GM19193 (cell line): ENCODE results near the gene JPH2.

Experiments used
- POLR2A ChIP-seq: IDR thresholded peaks from 4 replicates; pipeline ENCODE4 v1.6.1; 2011; ENCODE audit not compliant: insufficient read depth, insufficient read length; ENCODE audit errors: extremely low read depth

The JPH2 gene

DNA sequence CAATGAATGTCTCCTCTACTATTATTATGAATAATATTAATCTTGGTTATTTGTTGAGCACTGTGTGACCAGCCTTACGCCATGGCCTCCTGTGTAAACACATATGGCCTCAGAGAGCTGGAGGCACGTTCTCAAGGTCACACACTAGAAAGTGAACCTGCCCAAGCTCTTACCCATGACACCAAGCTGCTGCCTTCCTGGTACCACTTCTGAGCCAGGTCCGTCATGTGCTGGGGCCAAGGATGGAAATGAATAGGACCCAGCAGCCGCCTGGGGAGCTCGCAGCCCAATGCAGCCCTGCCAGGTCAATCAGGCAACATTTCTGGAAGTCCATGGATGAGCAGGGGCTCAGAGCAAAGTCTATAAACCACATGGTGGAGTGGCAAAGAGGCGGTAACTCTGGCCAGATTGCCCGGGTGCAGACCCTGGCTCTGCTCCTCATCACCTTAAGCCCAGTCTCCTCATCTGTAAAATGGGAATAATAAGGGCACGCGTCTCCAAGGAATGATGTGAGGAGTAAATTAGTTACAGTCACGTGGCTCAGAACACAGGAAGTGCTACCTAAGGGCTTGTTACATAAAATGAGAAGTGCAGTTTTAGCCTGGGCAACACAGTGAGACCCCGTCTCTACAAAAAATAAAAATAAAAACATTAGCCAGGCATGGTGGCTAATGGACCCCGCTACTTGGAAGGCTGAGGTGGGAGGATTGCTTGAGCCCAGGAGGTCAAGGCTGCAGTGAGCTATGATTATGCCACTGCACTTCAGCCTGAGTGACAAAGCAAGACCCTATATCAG, 61.5 kb downstream of the JPH2 start:
- no peak for TF ChIP-seq POLR2A

- no peak for TF ChIP-seq POLR2A
Measured at GRCh38 chr20:44123874-44124535, 63.0 kb downstream of the JPH2 start.

- TF ChIP-seq POLR2A, result no peak
Measured at GRCh38 chr20:44123251-44123650, 63.7 kb downstream of the JPH2 start.

DNA sequence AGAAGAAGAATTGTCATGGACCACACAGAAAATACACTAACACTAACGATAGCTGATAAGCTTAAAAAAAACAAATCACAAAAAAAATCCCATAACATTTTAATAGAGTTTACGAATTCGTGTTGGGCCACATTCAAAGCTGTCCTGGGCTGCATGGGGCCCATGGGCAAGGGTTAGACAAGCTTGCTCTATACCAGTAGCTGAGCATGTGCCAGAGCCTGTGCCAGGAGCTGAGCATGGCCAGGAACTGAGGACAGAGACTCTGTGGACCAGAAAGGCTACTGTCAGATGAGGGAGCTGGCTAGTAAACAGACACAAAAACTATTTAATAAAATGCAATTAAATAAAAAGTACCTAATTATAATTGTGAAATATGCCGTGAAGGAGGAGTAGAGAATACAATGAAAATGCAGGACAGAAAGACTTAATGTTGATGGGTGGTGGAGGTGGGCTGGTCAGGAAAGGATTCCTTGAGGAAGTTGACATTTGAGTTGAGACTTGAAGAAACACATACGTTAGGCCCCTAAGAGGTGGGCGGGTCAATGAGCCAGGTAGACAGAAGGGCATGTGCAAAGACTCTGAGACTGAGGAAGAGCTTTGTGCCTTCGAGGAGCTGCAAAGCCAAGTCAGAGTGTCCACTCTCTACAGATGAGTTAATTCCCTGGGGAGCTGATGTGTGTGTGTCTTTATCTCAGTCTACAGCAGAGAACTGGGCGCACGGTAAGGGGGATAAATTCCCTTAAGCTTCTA, 66.1 kb downstream of the JPH2 start:
- no peak for TF ChIP-seq POLR2A

DNA sequence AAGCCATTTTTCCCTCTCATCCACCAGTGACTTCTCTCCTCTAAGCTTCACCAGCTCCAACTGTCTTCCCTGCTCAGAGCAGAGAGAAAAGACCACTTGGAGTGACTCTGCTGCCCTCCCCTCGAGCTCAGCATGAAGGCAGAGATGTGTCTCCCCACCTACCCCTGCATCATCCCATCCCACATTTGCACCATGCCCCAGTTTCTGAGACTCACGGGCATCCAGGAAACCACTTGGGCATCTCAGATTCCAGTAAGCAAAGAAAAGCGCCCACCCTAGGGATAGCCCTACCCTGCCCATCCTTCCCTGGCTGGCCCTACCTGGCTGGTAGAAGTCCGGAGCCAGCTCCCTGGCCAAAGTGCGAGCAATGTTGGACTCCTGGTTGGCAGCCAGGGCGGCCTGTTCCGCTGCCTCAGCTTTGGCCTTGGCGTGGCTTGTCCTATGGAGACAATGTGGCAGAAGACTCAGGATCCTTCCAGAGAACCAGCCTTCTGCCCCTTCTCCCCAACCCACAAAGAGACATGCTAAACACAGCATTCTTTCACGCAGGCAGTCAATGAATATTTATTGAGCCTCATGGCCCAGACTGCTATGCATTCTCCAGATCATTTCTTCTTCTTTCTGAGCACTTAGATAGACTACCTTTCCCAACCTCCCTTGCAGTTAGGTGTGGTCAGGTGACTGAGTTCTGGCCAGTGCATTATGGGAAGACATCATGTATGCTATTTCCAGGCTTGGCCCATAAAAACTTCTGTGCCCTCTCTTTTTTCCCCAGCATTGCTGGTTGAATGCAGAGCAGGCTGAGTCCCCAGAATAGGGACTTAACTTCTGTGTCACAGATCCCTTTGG, 68.6 kb downstream of the JPH2 start:
- TF ChIP-seq POLR2A, result no peak

DNA sequence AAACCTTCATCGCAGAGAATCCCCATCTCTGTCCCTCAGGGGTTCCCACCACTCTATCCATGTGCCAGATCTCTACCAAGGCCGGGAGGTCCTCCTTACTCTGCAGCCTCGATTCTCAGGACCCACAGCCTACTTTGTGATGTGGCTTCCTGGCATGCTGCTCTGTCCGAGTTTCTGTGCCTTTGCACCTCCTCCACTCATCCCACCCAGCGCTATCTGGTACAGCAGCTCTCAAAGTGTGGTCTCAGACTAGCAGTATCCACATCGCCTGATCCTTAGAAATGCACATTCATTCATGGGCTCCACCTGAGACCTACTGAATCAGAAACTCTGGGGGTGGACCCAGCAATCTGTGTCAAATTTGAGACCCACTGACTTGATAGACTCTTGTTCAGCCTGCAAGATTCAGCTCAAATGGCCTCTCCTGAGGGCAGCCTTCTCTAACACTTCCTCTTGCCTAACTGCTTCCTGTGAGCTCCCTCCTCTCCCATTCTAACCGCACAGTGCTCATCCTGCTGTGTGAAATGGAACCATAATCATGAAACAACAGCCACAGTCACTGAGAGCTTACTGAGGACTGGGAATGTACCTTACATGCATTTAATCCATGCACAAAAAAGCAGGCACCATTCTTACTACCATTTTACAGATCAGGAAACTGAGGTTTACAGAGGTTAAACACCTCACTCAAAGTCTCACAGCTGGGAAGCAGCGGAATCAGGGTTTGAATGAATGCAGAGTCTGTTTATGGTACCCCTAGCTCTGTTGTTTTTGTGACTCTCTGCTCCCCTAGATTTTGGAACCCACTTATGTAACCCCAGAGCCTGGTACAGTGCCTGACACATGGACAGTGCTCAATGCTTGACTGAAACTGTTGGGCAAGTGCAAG, 69.4 kb downstream of the JPH2 start:
- no peak for TF ChIP-seq POLR2A

DNA sequence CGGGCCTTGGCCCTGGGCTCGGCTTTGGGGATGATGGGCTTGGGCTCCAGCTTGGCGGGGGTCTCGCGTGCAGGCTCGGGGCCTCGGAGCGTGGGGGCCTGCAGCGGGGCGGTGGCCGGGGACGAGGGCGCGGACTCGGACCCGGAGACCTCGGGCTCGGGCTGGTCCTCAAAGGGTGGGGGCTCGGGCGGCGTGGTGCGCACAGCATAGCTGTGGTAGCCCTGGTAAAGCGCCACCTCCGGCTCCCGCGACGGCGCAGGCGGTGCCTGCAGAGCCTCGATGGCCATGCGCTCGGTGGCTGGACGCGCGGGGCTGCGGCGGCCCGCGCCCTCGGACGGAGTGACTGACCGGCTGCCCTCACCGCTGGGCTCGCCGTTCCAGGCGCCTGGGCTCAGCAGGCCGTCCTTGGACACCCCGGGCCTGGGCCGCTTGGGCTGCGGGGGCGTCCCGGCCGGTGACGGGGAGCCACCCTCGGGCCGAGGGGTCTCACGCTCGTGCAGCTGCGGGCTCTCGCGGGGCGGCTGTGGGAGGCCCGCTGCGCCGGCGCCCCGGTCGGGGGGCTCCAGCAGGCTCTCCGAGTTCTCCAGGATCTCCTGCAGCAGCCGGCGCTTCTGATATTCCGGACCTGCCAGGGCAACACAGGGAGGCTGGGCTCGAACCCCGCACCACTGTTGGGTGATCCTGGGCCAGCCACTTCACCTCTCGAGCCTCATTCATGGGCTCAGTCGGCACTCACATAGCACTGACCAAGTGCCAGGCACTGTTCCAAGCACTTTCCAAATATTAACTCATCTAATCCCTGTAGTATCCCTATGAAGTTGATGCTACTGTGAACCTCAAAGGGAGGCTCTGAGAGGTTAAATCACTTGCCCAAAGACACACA, 71.0 kb downstream of the JPH2 start:
- no peak for TF ChIP-seq POLR2A

DNA sequence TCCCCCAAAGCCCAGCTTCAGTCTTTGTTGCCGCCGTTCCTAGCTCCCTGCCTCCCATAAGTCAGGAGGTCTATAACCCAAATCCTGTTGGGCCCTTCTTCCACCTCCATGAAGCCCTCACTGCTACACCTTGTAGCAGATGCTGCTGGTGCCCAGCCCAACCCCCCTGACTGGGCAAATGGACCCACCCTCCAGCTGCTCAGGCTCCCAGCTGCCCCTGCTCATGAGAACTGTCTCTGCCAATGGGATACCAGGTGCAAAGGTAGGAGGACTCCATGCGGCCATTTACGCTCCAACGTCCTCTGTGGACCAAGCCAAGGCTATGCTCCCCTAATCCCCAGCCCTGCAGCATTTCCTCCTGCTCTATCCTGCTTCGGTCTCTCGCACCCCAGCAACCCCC, 71.8 kb downstream of the JPH2 start:
- no peak for TF ChIP-seq POLR2A

GRCh38 chr20:44113618-44114376, 73.2 kb downstream of the JPH2 start:
- no peak for TF ChIP-seq POLR2A

DNA sequence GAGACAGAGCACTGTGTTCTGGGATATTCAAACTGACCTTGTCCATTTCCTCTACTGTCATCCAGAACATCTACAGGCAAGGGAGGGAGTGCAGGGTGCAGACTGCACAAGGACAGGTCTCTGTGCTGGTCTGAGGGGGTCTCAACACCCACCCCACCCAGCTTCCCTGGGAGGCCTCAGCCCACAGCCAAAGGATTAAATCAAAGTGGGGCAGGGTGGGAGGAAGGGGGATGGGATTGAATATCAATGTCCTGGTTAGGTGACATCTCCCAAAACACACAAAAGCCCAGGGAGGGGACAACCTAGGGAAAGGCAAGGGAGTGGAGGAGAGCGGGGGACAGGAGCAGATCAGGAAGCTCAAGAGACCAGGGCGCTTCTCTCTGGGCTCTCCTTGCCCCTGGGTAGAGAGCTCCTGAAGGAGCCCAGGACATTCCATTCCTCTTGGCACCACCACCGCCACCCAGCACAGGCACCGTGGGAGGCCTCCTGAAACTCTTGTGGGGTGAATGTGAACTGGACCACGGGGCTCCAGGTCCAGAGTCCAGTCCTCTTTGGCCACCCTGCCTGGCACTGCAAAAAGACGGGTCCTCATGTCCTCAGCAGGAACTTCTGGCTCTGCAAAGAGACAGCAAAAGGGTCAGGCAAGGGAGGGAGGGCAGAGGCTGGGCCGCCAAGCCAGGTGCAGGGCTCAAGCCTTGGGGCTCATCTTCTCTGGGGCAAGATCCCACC, 73.9 kb downstream of the JPH2 start:
- no peak for TF ChIP-seq POLR2A

DNA sequence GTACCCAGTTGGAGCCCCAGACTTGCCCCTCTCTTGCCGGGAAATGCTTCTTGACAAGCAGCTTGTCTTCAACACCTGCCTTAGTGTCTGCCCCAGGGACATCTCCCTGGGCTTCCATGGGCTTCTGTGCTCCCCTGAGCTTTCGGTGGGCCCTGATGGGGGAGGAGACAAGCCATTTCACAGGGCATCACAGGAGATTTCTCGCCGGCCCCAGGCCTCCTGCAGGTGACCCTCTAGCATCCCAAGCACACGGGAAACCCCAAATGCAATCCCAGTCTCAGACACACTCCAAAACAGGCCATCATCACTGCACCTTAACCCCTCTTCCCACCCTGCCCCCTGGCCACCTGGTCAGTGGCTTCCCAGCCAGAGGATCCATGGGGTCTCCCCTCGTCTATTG, 74.5 kb downstream of the JPH2 start:
- TF ChIP-seq POLR2A, result no peak

DNA sequence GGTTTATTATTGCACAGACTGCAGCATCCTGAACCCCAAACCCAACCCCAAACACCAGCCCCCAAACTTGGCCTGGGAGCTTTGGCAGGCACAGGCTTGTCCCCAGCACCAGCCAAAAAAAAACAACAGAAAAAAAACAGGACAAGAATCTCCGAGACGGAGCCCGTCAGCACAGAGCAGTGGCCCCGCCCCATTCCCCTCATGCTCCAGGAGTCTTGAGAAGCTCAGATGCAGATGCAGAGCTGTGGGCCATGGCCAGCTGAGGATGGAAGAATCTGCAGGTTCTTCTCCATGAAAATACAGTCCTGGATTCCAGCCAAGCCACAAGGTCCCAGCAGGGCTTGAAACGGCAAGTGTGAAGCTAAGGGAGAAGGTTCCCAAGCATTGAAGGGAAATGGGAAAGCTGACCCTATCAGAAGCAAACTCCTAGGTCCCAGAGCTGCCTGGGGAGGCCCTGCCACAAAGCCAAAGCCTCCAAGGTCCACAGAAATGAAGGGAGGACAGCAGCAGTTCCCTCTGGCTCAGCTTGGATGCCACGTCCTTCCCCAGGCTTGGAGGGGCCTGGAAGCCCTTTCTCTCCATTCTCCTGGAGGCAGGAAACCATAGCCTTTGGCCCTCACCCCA, 75.2 kb downstream of the JPH2 start:
- no peak for TF ChIP-seq POLR2A
